Natural killer cell (primary cell): ENCODE measurements around the gene NTM. TPM values are rescaled to one million over a fixed set of nuclear protein-coding genes. Genes with fewer than 3 reads are reported as not detected.

Experiments
- ATAC-seq, 3 donors: fragments of 150-1000 bp in 2 of 3; fragments of 200-7000 bp in 1 of 3; cut with Tn5 transposase; 1 replicate in 1 of 3; 2 replicates in 2 of 3; pipeline ENCODE4 v1.10.0; 2021; ENCODE audit warnings: mild to moderate bottlenecking in 2 of 3, moderate library complexity in 2 of 3
- DNase-seq, 2 donors: peaks; one replicate each; pipeline versions ENCODE4 v3.0.0 to v3.0.0-alpha.2; 2013 to 2021; ENCODE audit warnings: mixed read lengths in 1 of 2
- H3K27ac ChIP-seq: one replicate; pipeline ENCODE4 v1.5.1; 2013; ENCODE audit warnings: mild to moderate bottlenecking, low read length
- H3K27me3 ChIP-seq: one replicate; pipeline ENCODE4 v1.6.1; 2013; ENCODE audit warnings: low read length; ENCODE audit not compliant: control insufficient read depth, insufficient read depth
- H3K36me3 ChIP-seq: one replicate; pipeline ENCODE4 v1.6.1; 2013; ENCODE audit warnings: low read length; ENCODE audit not compliant: control insufficient read depth, insufficient read depth
- H3K4me1 ChIP-seq: one replicate; pipeline ENCODE4 v1.6.1; 2013; ENCODE audit warnings: low read length; ENCODE audit not compliant: control insufficient read depth, insufficient read depth
- H3K4me3 ChIP-seq: one replicate; pipeline ENCODE4 v1.5.1; 2013; ENCODE audit warnings: low read length
- H3K9me3 ChIP-seq: one replicate; pipeline ENCODE4 v1.6.1; 2013; ENCODE audit warnings: low read length; ENCODE audit not compliant: control insufficient read depth, insufficient read depth
- H3K27ac Mint-ChIP-seq, 2 donors: one replicate each; pipeline ENCODE4 v1.8.0; 2022; ENCODE audit warnings: mild to moderate bottlenecking in 2 of 2, mixed read lengths in 2 of 2, moderate library complexity in 1 of 2
- H3K27me3 Mint-ChIP-seq, 2 donors: one replicate each; pipeline ENCODE4 v1.8.0; 2022; ENCODE audit warnings: low read depth in 2 of 2, mixed read lengths in 2 of 2
- H3K36me3 Mint-ChIP-seq: one replicate; pipeline ENCODE4 v1.8.0; 2022; ENCODE audit warnings: mixed read lengths
- H3K4me1 Mint-ChIP-seq, 2 donors: one replicate each; pipeline ENCODE4 v1.8.0; 2022; ENCODE audit warnings: mixed read lengths in 2 of 2
- H3K4me3 Mint-ChIP-seq: one replicate; pipeline ENCODE4 v1.8.0; 2022; ENCODE audit warnings: mild to moderate bottlenecking, moderate library complexity, mixed read lengths
- H3K9me3 Mint-ChIP-seq, 2 donors: one replicate each; pipeline ENCODE4 v1.8.0; 2022; ENCODE audit warnings: mixed read lengths in 2 of 2
- whole genome bisulfite sequencing: methylation state at CpG from one replicate; pipeline ENCODE4 v1.1.7; 2013; ENCODE audit warnings: missing lambda C conversion rate; ENCODE audit not compliant: insufficient coverage; 5-methylcytosine and 5-hydroxymethylcytosine counted together
- intact Hi-C: fragments of 100-400 bp; cut with micrococcal nuclease; formaldehyde crosslinking; loops from one replicate; pipeline ENCODE4 v1.14.2; 2022
- total RNA-seq, 4 donors: library from RNA; stranded (reverse); fragments of 120-200 nt in 1 of 4; gene quantifications; one replicate each; pipeline versions ENCODE4 v1.2.3 to v1.2.4, GENCODE V29; 2013 to 2022
- TF ChIP-seq, protein P1 (sequence below): fragments of 200-600 bp; IDR thresholded peaks from one replicate; pipeline ENCODE4 v1.8.0; 2022; ENCODE audit warnings: antibody characterized with exemption

The NTM gene
- total RNA-seq, 3 donors from 2014 or later (not counting 1 experiment from before 2014, with no cell fraction given) = not detected

DNA sequence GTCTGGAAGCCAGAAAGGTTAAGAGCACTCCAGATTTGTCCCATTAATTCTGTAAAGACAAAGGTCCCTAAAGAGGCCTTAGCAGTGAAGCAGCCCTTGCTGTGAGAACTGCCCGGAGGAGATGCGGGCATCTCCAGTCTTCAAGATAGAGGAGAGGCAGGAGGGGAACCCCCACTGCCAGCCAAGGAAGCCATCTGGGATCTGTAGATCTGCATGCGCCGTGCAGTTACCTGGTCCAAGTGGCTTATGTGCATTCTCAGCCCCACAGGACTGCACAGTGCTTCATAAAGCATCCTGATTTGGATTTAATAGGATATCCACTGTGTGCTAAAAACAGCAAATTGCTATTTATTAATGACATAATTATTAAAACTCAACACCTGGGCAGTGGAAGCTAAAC lies 834.6 kb downstream of the NTM start:
- Histone ChIP-seq H3K27ac (no peak overlapping the region), H3K27me3 (no peaks in the 10 kb centered on the region), H3K36me3 (no peaks in the 10 kb centered on the region), H3K4me1 (no peaks in the 10 kb centered on the region), H3K4me3 (no peak overlapping the region), H3K9me3 (no peaks in the 10 kb centered on the region)
- H3K9me3 Mint-ChIP-seq = peaks cover 9 to 12% of the 10 kb centered on the region in 2 donors
- no peak for ATAC-seq
- no peak overlapping the region for H3K4me3 Mint-ChIP-seq
- no peaks in the 10 kb centered on the region for H3K4me1 Mint-ChIP-seq
- intact Hi-C loops = no loop called here
- no peaks in the 10 kb centered on the region for H3K27me3 Mint-ChIP-seq
- DNase-seq = no peak
- 93% methylated on average over 4 of the region's 4 CpGs for WGBS
- H3K27ac Mint-ChIP-seq = no peak overlapping the region
- no peaks in the 10 kb centered on the region for H3K36me3 Mint-ChIP-seq
- TF ChIP-seq, protein P1, sequence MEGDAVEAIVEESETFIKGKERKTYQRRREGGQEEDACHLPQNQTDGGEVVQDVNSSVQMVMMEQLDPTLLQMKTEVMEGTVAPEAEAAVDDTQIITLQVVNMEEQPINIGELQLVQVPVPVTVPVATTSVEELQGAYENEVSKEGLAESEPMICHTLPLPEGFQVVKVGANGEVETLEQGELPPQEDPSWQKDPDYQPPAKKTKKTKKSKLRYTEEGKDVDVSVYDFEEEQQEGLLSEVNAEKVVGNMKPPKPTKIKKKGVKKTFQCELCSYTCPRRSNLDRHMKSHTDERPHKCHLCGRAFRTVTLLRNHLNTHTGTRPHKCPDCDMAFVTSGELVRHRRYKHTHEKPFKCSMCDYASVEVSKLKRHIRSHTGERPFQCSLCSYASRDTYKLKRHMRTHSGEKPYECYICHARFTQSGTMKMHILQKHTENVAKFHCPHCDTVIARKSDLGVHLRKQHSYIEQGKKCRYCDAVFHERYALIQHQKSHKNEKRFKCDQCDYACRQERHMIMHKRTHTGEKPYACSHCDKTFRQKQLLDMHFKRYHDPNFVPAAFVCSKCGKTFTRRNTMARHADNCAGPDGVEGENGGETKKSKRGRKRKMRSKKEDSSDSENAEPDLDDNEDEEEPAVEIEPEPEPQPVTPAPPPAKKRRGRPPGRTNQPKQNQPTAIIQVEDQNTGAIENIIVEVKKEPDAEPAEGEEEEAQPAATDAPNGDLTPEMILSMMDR = no peak

DNA sequence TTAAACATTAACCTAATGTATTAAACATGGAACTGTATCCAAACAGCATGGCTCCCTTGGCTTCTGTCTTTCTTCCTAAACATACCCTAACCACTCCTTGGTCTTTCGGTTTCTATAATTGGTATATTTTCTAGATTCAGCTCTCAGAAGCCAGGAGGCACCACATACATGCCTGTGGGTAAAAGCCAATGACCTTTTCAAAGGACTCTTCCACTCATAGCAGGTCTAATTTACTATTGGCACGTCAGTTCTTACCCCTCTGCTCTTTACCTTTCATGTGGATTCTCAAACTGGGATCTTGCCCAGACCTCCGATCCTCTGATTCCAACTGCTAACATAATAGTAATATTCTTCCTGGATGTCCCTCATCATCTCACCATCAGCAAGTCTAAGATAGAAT lies 835.1 kb downstream of the NTM start:
- ATAC-seq (no peak), DNase-seq (no peak)
- H3K4me1 ChIP-seq = no peaks in the 10 kb centered on the region
- H3K4me3 ChIP-seq = no peak overlapping the region
- H3K9me3 ChIP-seq = no peaks in the 10 kb centered on the region
- intact Hi-C loops = no loop called here
- H3K27ac ChIP-seq = no peak overlapping the region
- no peaks in the 10 kb centered on the region for H3K36me3 Mint-ChIP-seq
- H3K36me3 ChIP-seq = no peaks in the 10 kb centered on the region
- WGBS = 81% methylated on average over 3 of the region's 3 CpGs
- no peak overlapping the region for H3K4me3 Mint-ChIP-seq
- H3K9me3 Mint-ChIP-seq = peaks cover 9 to 12% of the 10 kb centered on the region in 2 donors
- no peak overlapping the region for H3K27ac Mint-ChIP-seq
- no peaks in the 10 kb centered on the region for H3K4me1 Mint-ChIP-seq
- no peaks in the 10 kb centered on the region for H3K27me3 ChIP-seq
- TF ChIP-seq, protein P1 = no peak
- no peaks in the 10 kb centered on the region for H3K27me3 Mint-ChIP-seq

- ATAC-seq = no peak
- H3K9me3 Mint-ChIP-seq = peaks cover 9 to 11% of the 10 kb centered on the region in 2 donors
- intact Hi-C loops = no loop called here
- TF ChIP-seq, protein P1 = no peak
- H3K4me3 Mint-ChIP-seq = no peak overlapping the region
- WGBS = 85% methylated on average over 5 of the region's 5 CpGs
- H3K27ac ChIP-seq = no peak overlapping the region
- no peaks in the 10 kb centered on the region for H3K36me3 ChIP-seq
- H3K36me3 Mint-ChIP-seq = no peaks in the 10 kb centered on the region
- H3K27me3 ChIP-seq = no peaks in the 10 kb centered on the region
- no peaks in the 10 kb centered on the region for H3K9me3 ChIP-seq
- DNase-seq = no peak
- no peak overlapping the region for H3K27ac Mint-ChIP-seq
- H3K4me3 ChIP-seq = no peak overlapping the region
- no peaks in the 10 kb centered on the region for H3K4me1 Mint-ChIP-seq
- no peaks in the 10 kb centered on the region for H3K27me3 Mint-ChIP-seq
- no peaks in the 10 kb centered on the region for H3K4me1 ChIP-seq
Measured at GRCh38 chr11:132206993-132207392, 836.6 kb downstream of the NTM start.

DNA sequence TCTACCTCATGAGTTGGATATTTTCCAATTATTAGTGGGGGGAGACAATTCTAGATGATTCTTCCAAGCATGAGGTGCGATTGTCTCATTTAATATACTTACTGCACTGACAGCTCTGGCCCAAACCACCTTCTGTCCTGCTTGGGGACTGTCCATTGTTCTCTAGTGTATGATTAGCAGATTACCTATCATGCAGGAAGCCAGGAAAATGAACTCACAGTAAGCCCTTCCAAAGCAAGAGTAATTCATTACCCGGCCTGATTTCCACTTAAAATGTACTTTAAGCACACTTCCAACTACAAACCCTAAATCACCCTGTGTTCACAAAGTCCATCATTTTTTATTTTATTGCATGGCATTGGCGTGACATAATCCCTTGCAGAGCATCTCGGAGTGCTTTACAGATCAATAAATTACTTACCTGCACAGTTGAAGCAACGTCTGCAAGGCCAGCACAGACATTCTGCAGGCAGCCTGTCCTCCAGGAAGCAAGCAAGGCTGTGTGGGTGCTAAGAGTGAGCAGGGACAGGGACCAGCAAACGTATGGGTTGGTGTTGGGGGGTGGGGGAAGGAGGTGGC lies 838.2 kb downstream of the NTM start:
- no peak overlapping the region for H3K27ac ChIP-seq
- Mint-ChIP-seq H3K27me3 (no peaks in the 10 kb centered on the region), H3K4me1 (no peaks in the 10 kb centered on the region), H3K36me3 (no peaks in the 10 kb centered on the region), H3K27ac (no peak overlapping the region), H3K9me3 (peaks cover 8 to 11% of the 10 kb centered on the region in 2 donors), H3K4me3 (no peak overlapping the region)
- H3K9me3 ChIP-seq = no peaks in the 10 kb centered on the region
- no peaks in the 10 kb centered on the region for H3K36me3 ChIP-seq
- 69% methylated on average over 6 of the region's 6 CpGs for WGBS
- no peaks in the 10 kb centered on the region for H3K4me1 ChIP-seq
- TF ChIP-seq, protein P1 = no peak
- intact Hi-C loops = no loop called here
- DNase-seq = no peak
- ATAC-seq = no peak
- H3K27me3 ChIP-seq = no peaks in the 10 kb centered on the region
- H3K4me3 ChIP-seq = no peak overlapping the region
